ENCODE data around the gene LAPTM5.

The LAPTM5 gene

GRCh38 chr1:30743584-30744059, 14.0 kb downstream of the LAPTM5 start:
- no peak for DNase-seq (ENCODE audit: low read depth in 2 of 2)

GRCh38 chr1:30742963-30743559, 14.5 kb downstream of the LAPTM5 start:
- no peak for DNase-seq (ENCODE audit: low read depth in 2 of 2)

GRCh38 chr1:30742300-30742962, 15.1 kb downstream of the LAPTM5 start:
- no peak for DNase-seq (ENCODE audit: low read depth in 2 of 2)

- no peak for DNase-seq (ENCODE audit: low read depth in 2 of 2)
These were observed 16.2 kb downstream of the LAPTM5 start for GRCh38 chr1:30741239-30741894.

- DNase-seq (ENCODE audit: low read depth in 2 of 2): no peak
These were observed 17.0 kb downstream of the LAPTM5 start for GRCh38 chr1:30740251-30741238.

- no peak for DNase-seq (ENCODE audit: low read depth in 2 of 2)
These were observed 18.0 kb downstream of the LAPTM5 start for GRCh38 chr1:30739601-30740000.

- DNase-seq (ENCODE audit: low read depth in 2 of 2): no peak
These were observed 18.6 kb downstream of the LAPTM5 start for GRCh38 chr1:30738715-30739559.

DNA sequence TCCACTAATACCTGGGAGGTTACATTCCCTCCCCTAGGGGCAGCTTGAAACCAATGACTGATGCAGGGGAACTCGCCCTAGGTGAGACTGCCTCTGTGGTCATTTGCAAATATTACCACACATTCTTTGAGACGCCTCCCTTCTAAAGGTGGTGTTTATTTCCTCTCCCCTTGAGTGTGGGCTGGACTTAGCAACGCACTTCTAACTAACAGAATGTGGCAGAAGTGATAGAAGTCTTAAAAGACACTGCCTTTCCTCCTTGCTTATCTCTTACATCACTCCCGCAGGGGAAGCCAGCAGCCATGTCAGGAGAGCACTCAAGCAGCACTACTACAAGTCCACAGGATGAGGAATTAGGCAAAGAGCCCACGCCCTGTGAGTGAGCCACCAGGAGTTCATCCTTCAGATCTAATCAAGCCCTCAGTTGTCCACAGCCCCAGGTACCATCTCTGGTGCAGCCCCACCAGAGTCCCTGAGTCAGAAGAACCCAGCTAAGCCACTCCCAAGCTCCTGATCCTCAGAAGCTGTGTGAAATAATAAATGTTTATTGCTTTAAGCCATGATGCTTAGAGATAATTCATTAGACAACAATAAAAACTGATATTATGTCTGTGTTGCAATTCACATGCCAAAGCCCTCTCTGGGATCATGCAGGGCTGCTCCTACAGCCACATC, 19.4 kb downstream of the LAPTM5 start:
- no peak for DNase-seq (ENCODE audit: low read depth in 2 of 2)

DNA sequence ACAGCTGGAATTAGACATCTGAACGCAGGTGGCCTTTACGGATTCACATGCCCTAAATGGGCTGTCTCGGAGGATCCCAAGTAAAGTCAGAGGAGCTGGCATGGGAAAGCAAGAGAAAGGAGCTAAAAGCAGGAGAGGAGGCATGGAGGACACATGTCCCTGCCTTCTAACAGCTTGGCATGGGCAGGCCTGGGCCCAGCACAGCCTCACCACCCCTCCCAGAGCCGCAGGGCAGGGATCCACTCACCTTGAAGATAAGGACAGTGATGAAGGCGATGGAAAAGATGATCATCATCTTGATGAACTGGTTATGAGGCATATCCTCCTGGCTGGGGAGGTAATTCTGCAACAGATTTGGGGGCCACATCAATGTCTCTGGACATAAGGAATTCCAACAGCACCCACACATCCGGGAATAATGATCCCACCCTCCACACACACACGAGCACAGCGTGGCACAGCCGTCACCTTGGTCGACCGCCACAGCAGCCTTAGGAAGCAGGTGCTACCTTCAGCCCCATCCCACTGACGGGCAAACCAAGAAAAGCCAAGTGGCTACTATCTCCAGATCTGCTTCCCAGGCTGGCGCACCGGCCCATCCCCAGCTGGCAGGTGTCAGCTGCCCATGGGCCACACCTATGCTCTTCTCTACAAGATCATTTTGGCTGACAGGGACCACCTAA, 20.1 kb downstream of the LAPTM5 start:
- DNase-seq (ENCODE audit: low read depth in 2 of 2): no peak

DNA sequence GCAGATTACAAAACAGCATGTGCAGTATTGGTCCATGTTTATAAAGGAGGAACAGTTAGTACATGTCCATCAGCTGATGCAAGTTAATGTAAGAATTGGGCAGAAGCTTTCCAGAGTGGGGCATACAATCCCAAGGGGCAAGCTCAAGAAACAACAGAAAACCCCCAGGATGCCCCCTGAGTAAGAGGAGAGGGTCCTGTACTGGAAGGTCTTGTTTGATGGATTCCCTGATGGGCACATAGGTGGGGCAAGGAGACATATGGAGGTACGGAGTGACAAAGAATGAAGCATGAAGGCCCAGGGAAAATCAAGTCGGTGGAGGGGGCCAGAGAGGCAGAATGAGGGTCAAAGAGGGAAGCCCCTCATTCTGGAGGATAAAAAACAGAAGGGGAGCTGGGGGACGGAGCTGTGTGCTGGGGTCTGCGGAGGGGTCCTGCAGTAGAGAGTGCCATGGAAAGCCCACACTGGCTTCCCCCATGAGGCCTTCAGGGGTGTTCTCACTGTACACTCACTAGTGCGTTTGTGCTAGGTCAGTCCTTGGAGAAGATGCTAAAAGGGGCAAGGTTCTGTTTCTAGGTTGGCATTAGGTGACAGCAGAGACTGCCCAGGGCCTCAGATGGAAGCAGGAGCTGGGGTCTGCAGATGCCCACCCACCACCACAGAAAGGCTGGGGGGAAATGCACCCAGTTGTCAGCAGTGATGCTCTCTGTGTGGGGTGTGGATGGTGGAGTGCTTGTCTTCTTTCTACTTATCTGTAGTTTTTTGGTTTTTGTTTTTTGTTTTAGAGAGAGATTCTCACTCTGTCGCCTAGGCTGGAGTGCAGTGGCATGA, 21.7 kb downstream of the LAPTM5 start:
- DNase-seq (ENCODE audit: low read depth in 2 of 2): no peak

DNA sequence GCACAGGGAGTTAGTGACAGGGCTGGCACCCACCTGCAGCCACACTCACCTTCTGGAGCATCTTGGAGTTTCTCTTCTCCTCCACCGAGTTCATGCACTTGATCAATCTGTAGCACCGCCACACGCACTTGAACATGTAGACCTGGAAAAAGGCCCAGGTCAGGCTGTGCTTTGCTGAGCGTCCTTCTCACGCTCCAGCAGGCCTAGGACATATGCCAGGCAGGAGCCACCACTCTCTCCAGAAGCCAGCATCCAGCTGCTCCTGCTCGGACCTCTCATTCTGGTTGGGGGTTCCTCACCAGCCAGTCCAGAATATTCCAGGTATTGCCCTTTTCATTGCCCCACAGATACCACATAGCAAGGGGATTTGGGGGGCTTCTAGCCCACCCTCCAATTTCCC, 22.4 kb downstream of the LAPTM5 start:
- DNase-seq (ENCODE audit: low read depth in 2 of 2): no peak

DNA sequence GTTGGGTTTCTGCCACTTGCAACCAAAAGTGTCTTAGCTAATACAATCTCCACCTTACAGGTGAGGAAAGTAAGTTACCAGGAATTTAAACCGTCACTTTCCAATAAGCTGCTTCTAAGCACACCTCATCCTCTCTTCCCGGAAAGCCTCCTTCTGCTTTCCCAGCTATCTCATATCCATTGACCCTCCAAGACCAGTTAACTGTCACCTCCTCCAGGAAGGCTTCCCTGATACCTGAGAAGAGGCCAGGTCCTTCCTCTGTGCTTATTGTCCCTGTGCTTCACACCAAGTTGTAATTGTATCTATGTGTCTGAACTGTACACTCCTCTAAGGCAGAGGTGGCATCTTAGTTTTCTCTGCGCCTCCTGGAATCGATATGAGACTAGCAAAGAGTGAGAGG, 23.0 kb downstream of the LAPTM5 start:
- no peak for DNase-seq (ENCODE audit: low read depth in 2 of 2)

DNA sequence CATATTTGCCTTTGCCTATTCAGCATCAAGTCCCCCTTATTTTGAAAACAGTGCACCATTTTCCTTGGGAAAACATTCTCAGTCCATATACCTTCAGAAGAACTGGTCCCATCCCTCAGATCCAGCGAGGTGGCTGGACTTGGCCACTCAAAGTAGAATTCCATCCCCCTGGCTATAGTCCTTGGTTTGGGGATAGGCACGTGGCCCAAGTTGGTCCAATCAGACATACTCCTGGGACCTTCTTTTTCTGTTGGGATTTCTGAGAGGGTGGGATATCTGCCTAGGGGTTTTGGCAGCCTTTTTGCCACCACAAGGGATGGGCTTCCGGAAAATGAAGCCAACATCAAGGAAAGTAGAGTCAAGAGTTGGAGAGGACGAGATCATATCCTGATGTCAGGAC, 23.5 kb downstream of the LAPTM5 start:
- DNase-seq (ENCODE audit: low read depth in 2 of 2): no peak

- no peak for DNase-seq (ENCODE audit: low read depth in 2 of 2)
These were observed 24.1 kb downstream of the LAPTM5 start for GRCh38 chr1:30733493-30733892.

- no peak for DNase-seq (ENCODE audit: low read depth in 2 of 2)
These were observed 25.1 kb downstream of the LAPTM5 start for GRCh38 chr1:30732277-30732996.

GRCh38 chr1:30731806-30732276, 25.7 kb downstream of the LAPTM5 start:
- no peak for DNase-seq (ENCODE audit: low read depth in 2 of 2)

DNA sequence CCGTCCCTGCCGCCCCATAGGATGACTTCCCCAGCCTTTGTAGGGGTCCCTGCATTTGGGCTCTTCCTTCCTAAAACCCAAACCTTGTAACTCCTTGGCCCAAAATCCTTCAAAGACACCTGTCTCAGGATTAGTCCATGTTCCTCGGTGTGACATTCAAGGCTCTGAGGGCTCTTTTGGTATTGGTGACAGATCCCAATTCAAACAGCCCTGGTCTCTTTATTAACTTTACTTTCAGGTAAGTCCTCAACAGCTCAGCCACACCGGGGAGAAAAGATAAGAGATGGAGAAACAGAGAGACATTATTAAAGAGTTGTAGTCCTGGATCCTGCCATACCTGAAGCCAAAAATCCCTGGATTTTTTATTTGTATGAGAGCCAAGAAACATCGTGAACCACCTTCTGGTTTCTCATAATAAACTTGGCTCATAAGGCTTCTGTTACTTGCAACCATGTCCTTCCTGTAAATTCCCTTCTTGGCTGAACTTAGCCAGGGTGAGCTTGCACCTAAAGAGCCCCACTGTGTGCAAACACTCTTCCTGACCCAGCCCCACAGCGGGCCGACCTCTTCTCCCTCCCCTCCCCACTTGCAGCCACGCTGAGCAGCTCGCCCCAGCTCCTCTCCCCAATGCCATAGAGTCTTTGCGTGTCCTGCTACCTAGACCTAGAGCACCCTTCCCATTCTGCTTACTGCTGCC, 26.3 kb downstream of the LAPTM5 start:
- no peak for DNase-seq (ENCODE audit: low read depth in 2 of 2)

Measured in stimulated activated CD4-positive, alpha-beta T cell treated with anti-CD3 and anti-CD28 coated beads, Interleukin-15, amount 100 ng/mL, for 48 hours (primary cell).